ENCODE measurements around the gene LRIT3.

DNA sequence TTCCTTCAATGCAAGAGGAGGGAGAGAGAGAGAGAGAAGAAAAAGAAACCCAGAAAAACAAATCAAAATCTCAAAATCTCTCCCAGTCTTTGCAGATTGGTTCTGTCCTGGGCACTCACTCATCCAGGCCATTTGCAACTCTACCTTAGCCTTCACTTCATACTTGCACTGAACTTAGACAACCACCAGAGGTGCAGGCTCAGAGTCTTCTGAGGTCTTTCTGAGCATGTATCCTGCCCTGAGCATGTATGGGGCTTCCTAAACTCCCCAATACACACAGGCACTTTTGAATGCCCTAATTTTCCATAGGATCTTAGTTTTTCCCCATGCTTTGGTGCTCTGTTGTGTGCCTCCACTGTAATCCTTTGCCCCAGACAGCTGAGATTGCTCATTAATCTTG is 49.0 kb upstream of the LRIT3 start:
- TF ChIP-seq, protein P1, sequence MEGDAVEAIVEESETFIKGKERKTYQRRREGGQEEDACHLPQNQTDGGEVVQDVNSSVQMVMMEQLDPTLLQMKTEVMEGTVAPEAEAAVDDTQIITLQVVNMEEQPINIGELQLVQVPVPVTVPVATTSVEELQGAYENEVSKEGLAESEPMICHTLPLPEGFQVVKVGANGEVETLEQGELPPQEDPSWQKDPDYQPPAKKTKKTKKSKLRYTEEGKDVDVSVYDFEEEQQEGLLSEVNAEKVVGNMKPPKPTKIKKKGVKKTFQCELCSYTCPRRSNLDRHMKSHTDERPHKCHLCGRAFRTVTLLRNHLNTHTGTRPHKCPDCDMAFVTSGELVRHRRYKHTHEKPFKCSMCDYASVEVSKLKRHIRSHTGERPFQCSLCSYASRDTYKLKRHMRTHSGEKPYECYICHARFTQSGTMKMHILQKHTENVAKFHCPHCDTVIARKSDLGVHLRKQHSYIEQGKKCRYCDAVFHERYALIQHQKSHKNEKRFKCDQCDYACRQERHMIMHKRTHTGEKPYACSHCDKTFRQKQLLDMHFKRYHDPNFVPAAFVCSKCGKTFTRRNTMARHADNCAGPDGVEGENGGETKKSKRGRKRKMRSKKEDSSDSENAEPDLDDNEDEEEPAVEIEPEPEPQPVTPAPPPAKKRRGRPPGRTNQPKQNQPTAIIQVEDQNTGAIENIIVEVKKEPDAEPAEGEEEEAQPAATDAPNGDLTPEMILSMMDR (conservative IDR thresholded peaks at IDR 0.05) = no peak
- no peak for TF ChIP-seq EZH2 (IDR thresholded peaks at IDR 0.05; ENCODE audit: low read depth)

Measured in PC-9 (cell line).